Measurements from ENCODE around the gene RNF10. TPM values are rescaled to one million over a fixed set of nuclear protein-coding genes. Genes with fewer than 3 reads are reported as not detected.
A peak's percentile ranks its signal among the peaks of the same experiment; 100 is the strongest.
"Not testable (repeated sequence)": the region's sequence is repeated elsewhere in the genome, so short reads cannot be mapped to it uniquely, and the experiment has no call there.

The RNF10 gene
- total RNA-seq, 1 experiment from 2014 or later: 60.8 TPM

- DNase-seq (ENCODE audit: low read depth): peak; percentile 82
Measured at GRCh38 chr12:120528861-120529525, 5.2 kb upstream of the RNF10 start, which contains the start of gene COQ5. COQ5 (minus strand) TSS chr12:120529158; CDS start chr12:120529141, 17 bp downstream.

GRCh38 chr12:120529641-120530417 lies 4.3 kb upstream of the RNF10 start:
- DNase-seq (ENCODE audit: low read depth): peak; percentile 51

GRCh38 chr12:120530418-120530761 lies 3.8 kb upstream of the RNF10 start:
- DNase-seq (ENCODE audit: low read depth): not testable (repeated sequence)

- DNase-seq (ENCODE audit: low read depth): no peak
Measured at GRCh38 chr12:120532701-120533238, 1.4 kb upstream of the RNF10 start.

GRCh38 chr12:120534703-120535655 lies 823 bp downstream of the RNF10 start:
- peak; percentile 80 for DNase-seq (ENCODE audit: low read depth)

GRCh38 chr12:120536064-120536791 lies 2.1 kb downstream of the RNF10 start:
- DNase-seq (ENCODE audit: low read depth): no peak

GRCh38 chr12:120537856-120538220 lies 3.7 kb downstream of the RNF10 start:
- DNase-seq (ENCODE audit: low read depth): no peak

GRCh38 chr12:120538281-120539156 lies 4.4 kb downstream of the RNF10 start:
- DNase-seq (ENCODE audit: low read depth): peak; percentile 47

GRCh38 chr12:120539303-120539702 lies 5.1 kb downstream of the RNF10 start:
- peak; percentile 26 for DNase-seq (ENCODE audit: low read depth)

- no peak for DNase-seq (ENCODE audit: low read depth)
Measured at GRCh38 chr12:120540445-120540844, 6.3 kb downstream of the RNF10 start.

GRCh38 chr12:120542166-120542565 lies 8.0 kb downstream of the RNF10 start:
- DNase-seq (ENCODE audit: low read depth): no peak

- DNase-seq (ENCODE audit: low read depth): no peak
Measured at GRCh38 chr12:120544691-120545090, 10.5 kb downstream of the RNF10 start.

- no peak for DNase-seq (ENCODE audit: low read depth)
Measured at GRCh38 chr12:120546050-120546386, 11.9 kb downstream of the RNF10 start.

GRCh38 chr12:120554678-120555077 lies 20.5 kb downstream of the RNF10 start:
- DNase-seq (ENCODE audit: low read depth): no peak

GRCh38 chr12:120557589-120557988 lies 23.4 kb downstream of the RNF10 start:
- no peak for DNase-seq (ENCODE audit: low read depth)

- no peak for DNase-seq (ENCODE audit: low read depth)
Measured at GRCh38 chr12:120562906-120563305, 28.8 kb downstream of the RNF10 start.

GRCh38 chr12:120563495-120563894 lies 29.3 kb downstream of the RNF10 start:
- no peak for DNase-seq (ENCODE audit: low read depth)

- no peak for DNase-seq (ENCODE audit: low read depth)
Measured at GRCh38 chr12:120571299-120571698, 37.1 kb downstream of the RNF10 start.

- DNase-seq (ENCODE audit: low read depth): no peak
Measured at GRCh38 chr12:120573560-120573959, 39.4 kb downstream of the RNF10 start.

GRCh38 chr12:120574106-120574505 lies 40.0 kb downstream of the RNF10 start:
- DNase-seq (ENCODE audit: low read depth): no peak

Data from RPMI7951 (cell line).